GM21515 (cell line): ENCODE results near the gene MYO1F.
"Not testable (repeated sequence)": the region's sequence is repeated elsewhere in the genome, so short reads cannot be mapped to it uniquely, and the experiment has no call there.

ENCODE experiments used
- ATAC-seq: cut with Tn5 transposase; IDR thresholded peaks from one replicate; pipeline ENCODE4 v1.9.1; 2021; ENCODE audit not compliant: unreplicated experiment

Gene MYO1F

DNA sequence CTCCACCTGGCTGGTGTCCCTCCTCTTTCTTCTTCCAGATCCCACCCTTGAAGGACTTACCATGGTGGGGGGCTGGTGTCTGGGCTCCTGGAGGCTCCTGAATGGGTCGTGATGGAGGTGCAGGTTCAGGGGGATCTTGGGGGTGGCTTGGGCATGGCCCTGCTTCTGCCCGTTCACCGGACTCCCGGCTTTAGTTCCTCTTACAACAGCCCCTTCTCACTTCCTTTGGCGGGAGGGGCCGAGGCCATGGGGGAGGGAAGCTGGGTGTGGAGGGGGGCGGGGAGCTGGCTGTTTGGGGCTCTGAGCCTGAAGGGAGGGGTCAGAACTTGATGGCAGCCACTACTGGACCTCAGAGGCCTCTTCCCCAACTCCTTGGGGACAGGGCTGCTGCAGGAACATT, at the start of gene MYO1F:
MYO1F (minus strand) TSS at position 196 of the 400 bp plus-strand sequence; CDS start at position 63, 133 bp downstream.
- no peak for ATAC-seq

DNA sequence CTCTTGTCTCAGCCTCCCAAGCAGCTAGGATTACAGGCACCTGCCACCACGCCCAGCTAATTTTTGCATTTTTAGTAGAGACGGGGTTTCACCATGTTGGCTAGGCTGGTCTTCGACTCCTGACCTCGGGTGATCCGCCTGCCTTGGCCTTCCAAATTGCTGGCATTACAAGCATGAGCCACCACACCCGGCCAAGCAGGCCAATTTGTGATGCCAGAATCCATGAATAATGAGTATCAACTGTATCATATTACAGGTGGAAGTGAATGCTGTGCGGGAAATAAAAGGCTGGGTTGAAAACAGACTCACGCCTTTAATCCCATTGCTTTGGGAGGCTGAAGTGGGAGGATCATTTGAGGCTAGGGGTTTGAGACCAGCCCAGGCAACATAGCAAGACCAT, 49.6 kb upstream of the MYO1F start:
- ATAC-seq, result no peak

DNA sequence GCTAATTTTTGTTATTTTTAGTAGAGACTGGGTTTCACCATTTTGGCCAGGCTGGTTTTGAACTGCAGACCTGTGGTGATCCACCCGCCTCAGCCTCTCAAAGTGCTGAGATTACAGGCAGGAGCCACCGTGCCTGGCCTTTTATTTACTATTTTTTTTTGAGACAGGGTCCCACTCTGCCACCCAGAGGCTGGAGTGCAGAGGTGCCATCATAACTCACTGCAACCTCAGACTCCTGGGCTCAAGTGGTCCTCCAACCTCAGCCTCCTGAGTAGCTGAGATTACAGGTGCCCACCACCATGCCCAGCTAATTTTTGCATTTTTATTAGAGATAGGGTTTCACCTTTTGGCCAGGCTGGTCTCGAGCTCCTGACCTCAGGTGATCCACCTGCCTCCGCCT, 45.6 kb upstream of the MYO1F start:
- not testable (repeated sequence) for ATAC-seq

DNA sequence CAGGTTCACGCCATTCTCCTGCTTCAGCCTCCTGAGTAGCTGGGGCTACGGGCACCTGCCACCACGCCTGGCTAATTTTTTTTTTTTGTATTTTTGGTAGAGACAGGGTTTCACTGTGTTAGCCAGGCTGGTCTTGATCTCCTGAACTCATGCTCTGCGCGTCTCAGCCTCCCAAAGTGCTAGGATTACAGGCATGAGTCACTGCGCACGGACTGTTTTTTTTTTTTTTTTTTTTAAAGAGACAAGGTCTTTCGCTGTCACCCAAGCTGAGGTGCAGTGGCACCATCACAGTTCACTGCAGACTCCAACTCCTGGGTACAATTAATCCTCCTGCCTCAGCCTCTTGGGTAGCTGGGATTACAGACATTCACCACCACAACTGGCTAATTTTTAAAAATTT, 41.5 kb upstream of the MYO1F start:
- no peak for ATAC-seq

DNA sequence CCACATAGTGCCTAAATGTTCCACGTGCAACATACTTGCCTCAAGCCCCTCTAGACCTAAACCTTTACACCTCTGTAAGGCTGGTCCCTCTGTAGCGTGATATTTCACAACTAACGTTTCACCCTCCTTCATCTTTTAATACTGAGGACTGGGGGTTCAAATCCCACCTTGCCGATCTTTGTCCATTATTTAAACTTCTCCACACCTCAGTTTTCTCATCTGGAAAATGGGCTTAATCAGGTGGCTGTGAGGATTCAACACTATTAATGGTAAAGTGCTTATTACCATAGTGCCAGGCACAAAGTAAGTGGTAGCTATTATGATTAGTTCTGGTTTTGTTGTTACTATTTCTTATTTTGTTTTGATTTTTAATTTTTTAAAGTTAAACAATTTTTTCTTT, 40.7 kb upstream of the MYO1F start:
- ATAC-seq, result no peak

- not testable (repeated sequence) for ATAC-seq
These were observed 40.1 kb upstream of the MYO1F start for GRCh38 chr19:8617325-8617724.

DNA sequence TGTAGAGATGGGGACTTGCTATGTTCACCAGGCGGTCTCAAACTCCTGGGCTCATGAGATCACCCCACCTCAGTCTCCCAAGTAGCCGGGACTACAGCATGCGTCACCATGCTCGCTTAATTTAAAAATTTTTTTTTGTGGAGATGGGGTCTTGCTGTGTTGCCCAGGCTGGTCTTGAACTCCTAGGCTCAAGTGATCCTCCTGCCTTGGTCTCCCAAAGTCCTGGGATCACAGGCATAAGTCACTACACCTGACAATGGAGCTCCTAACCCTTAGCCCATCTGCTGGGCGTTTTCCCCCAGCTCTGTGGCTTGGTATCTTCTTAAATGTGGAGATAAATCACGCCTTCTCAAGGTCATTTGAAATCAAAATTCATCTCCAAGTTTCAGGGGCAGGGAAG, 39.6 kb upstream of the MYO1F start:
- no peak for ATAC-seq

DNA sequence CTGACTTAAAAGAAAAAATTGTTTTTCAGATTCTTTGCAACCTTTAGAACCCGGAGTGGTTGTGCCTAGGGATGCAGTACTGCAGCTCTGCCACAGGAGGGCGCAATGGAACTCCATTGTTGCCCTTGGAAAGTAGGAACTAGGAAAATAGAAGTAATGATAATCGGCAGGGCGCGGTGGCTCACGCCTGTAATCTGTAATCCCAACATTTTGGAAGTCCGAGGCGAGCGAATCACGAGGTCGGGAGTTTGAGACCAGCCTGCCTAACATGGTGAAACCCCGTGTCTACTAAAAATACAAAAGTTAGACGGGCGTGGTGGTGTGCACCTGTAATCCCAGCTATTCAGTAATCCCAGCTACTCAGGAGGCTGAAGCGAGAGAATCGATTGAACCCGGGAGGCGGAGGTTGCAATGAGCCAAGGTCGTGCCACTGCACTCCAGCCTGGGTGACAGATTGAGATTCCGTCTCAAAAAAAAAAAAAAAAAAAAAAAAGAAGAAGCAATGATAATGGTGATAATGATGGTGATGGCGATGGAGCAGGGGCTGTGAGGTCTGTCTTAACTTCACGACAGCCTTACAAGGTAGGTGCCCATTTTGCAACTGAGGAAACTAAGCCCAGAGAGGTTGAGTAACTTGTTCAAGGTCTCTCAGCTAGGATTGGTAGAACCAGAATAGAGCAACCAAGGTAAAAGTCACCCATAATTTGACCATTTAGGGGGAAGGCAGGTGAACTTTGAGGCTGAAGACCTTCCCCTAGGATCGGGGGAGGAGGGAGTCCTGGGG, 38.8 kb upstream of the MYO1F start:
- ATAC-seq, result no peak

- ATAC-seq, result no peak
These were observed 37.8 kb upstream of the MYO1F start for GRCh38 chr19:8615024-8615423.

DNA sequence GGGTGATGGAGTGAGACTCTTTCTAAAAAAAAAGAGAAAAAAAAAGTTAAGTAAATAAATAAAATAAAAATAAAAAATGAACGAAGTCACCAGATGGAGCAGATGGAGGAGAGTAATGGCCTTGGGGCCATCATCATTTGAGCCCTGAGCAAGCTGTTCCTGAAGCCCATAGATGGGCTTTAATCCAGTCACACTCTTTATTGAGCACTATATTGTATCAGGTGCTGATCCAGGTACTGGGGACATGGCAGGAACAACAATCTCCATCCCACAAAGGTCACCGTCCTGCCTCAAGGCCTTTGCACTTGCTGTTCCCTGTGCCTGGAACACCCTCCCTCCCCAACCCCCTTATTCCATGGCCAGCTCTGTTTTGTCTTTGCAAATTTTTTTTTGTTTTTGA, 37.2 kb upstream of the MYO1F start:
- ATAC-seq, result no peak

DNA sequence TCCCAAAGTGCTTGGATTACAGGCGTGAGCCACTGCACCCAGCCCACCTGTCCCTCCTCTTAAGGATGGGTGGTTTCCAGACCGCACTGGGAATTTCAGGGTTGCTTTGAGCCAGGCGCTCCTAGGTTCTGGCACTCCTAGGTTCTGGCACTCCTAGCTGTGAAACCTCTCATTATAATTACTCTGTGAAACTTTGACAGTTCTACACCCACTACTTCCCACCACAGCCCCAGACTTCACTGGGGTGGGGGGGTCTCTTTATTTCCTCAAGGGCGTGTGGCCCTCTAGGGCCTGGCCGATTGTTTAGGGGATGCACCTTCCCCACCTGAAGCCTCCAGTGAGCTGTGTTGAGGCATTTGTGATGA, 35.5 kb upstream of the MYO1F start:
- ATAC-seq, result no peak

DNA sequence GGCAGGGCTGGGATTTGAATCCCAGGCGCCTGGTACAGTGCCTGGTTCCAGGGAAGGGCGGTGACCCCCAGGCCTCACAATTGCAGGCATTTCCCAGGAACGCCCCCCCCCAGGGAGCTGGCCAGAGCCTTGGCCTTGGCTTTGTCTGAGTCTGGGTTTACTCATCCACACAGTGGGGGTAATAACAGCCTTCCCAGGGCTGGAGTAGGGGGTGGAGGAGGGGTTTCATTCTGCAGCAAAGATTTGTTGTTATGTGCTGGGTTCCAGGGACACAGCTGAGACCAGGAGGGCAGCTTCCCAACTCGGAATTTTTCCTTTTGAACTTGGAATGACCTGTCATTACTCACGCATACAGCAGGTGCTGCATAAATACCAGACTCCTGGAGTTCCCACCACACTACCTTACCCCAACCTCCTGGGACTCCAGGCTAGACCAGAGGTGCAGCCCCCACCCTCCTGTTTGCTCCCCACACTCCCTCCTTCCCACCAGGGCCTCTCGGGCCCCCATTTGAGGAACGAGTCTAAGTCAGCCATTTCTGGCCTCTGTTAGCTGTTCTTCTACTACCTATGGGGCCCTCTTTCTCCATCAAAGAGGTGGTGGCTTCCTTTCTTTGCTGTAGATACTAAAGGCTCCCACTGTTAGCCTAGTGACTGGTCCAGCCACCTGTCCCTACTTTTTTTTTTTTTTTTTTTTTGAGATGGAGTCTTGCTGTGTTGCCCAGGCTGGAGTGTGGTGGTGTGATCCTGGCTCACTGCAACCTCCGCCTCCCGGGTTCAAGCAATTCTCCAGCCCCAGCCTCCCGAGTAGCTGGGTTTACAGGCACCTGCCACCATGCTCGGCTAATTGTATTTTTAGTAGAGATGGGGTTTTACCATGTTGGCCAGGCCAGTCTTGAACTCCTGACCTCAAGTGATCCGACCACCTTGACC, 34.9 kb upstream of the MYO1F start:
- ATAC-seq, result no peak

DNA sequence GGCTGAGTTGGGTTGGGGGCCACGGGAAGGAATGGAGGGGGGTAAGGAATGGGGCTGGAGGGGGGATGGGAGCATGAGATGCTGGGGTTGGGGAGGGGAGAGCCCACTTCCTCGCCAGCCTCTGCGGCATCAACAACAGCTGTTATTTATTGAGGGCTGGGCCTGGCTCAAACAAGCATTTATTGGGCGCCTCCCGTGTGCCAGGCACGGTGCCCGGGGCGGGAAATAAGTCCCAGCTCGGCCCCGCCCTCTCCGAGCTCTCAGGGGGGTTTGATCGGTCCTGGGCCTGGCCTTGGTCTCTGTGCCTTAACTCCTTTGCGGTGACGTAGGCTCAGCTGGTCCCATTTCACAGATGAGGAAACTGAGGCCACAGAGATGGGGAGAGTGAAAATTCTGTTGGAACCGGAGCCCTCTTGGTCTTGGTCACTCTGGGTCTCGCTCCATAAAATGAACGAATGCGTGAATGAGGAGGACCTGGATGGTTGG, 34.2 kb upstream of the MYO1F start:
- ATAC-seq, result no peak

- ATAC-seq, result no peak
These were observed 33.7 kb upstream of the MYO1F start for GRCh38 chr19:8610936-8611300.

- ATAC-seq, result no peak
These were observed 33.0 kb upstream of the MYO1F start, which contains the start of gene ADAMTS10 for GRCh38 chr19:8610041-8610935. ADAMTS10 (minus strand) TSS chr19:8610715; CDS start chr19:8605710, 5,005 bp downstream.

- ATAC-seq, result no peak
These were observed 32.2 kb upstream of the MYO1F start for GRCh38 chr19:8609279-8610040.

DNA sequence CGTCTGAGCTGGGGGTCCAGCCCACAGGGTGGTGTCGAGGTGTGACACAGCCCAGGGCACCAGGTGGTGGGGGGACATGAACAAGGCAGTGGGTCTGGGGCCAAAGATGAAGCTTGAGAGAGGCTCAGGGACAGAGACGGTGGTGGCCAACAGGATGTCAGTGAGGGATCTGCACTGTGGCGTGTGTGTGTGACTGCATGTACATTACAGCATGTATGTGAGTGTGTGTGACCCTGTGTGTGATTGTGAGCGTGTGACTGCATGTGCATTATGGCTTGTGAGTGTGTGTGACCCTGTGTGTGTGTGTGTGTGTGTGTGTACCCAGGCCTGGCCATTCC, 31.7 kb upstream of the MYO1F start:
- ATAC-seq, result no peak

DNA sequence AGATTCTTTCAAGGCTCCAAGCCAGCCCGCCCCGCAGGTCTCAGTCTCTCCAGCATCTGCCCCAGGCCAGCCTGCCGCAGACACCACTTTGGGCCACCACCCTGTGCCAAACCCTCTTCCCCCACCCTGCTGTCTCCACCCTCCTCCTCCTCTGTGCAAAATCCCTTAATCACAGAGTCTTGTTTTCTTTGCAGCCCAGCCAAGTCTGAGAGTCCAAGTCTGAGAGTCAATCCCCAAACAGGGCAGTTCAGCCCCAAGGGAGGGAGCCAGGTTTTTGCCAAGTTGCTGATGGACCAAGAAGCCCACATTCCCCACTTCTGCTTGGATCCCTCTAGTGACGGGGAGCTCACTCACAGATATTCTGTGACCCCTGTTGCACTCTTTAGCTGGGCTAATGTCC, 30.1 kb upstream of the MYO1F start:
- no peak for ATAC-seq

- no peak for ATAC-seq
These were observed 28.3 kb upstream of the MYO1F start for GRCh38 chr19:8605514-8605913.

GRCh38 chr19:8601796-8602195, 24.6 kb upstream of the MYO1F start:
- no peak for ATAC-seq
